ENCODE data around the gene SULF2.

Gene SULF2

GRCh38 chr20:47708953-47709833 lies 76.1 kb downstream of the SULF2 start:
- no peak for DNase-seq

GRCh38 chr20:47708140-47708807 lies 77.0 kb downstream of the SULF2 start:
- DNase-seq: no peak

- DNase-seq: no peak
Measured at GRCh38 chr20:47706345-47706744, 78.9 kb downstream of the SULF2 start.

DNA sequence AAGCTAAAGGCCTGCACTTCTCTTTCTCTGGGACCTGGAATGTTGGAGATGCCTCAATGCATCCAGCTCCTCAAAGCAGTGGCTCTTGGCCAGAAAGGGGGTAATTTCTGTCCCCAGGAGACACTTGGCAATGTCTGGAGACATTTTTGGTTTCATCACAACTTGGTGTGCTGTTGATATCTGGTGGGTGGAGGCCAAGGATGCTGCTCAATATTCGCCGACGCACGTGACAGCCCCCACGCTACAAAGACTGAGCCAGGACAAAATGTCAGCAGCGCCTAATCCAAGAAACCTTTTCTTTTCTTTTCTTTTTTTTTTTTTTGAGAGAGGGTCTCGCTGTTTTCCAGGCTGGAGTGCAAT lies 79.8 kb downstream of the SULF2 start:
- DNase-seq: no peak

GRCh38 chr20:47704746-47705496 lies 80.4 kb downstream of the SULF2 start:
- DNase-seq: peak; percentile 13

GRCh38 chr20:47703748-47704147 lies 81.5 kb downstream of the SULF2 start:
- DNase-seq: no peak

DNA sequence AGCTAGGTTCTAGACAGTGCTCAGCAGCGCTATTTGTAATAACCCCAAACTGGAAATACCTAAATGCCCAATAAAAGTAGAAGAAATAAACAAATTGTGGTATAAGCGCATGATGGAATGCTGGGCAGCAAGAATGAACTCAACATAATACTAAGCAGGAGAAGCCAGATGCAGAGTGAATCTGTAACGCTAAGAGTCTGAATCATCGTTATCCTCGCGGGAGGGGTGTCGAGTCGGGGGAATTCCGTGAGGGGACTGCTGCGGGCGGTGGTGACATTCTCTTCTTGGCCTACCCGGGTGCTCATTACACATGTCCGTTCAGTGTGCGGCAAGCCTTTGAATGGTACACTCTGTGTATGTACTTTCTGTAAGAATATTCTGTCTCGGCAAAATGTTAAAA lies 83.7 kb downstream of the SULF2 start:
- DNase-seq: no peak

GRCh38 chr20:47700327-47700726 lies 85.0 kb downstream of the SULF2 start:
- no peak for DNase-seq

DNA sequence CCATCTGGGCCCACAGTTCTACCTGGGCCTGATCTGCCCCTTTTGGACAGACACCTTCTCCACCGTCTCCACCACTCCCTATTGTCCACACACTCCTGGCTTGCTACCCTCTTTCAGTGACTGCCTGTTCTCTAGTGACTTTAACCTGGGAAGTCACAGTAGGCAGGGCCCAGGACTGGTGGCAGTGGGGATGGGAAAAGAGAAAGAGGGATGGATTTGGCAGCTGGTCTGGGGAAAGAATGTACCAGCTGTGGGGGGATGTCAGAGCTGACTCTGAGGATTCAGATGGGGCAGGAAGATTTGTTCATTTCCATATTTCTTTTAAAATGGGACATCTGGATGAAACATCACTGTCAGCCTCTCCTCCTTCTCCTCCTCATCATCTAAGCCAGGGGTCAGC lies 85.5 kb downstream of the SULF2 start:
- no peak for DNase-seq

DNA sequence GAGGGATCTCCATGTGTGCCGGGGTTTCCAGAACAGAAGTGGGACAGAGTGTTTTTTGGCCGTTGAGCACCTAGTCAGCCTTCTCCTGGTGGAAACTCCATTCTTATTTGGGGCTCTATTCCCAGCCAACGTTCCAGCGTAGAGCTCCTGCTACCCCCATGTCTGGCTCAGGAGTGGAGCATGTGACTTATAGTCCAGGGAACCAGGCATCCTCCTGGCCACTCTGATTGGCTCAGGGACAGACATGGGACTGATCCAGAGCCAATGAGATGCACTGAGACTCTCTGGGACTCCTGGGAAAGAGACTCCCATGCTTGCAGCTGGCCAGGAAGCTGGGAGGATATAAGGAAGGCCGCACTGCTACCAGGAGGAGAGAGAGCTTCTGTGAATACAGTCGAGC lies 87.1 kb downstream of the SULF2 start:
- DNase-seq: no peak

DNA sequence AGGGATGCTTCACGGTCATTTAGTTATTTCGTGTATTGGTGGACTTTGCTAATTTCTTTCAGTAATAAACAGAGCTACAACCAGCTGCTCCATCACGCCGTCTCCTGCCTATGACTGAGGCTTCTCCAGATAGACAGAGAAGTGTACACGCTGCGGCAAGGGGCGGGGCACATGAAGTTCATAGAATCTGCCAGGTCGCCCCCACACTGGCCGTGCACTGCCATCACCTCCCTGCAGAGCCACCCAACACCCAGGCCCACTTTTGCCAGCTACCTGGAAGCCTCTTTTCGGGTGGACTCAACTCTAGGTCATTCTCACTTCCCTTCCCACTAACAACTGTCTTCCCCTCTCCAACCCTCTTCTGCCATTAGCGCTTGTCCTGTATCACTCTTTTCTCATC lies 88.4 kb downstream of the SULF2 start:
- no peak for DNase-seq

GRCh38 chr20:47694021-47694818 lies 91.1 kb downstream of the SULF2 start:
- no peak for DNase-seq

- no peak for DNase-seq
Measured at GRCh38 chr20:47691625-47692024, 93.7 kb downstream of the SULF2 start.

GRCh38 chr20:47689731-47690130 lies 95.5 kb downstream of the SULF2 start:
- no peak for DNase-seq

DNA sequence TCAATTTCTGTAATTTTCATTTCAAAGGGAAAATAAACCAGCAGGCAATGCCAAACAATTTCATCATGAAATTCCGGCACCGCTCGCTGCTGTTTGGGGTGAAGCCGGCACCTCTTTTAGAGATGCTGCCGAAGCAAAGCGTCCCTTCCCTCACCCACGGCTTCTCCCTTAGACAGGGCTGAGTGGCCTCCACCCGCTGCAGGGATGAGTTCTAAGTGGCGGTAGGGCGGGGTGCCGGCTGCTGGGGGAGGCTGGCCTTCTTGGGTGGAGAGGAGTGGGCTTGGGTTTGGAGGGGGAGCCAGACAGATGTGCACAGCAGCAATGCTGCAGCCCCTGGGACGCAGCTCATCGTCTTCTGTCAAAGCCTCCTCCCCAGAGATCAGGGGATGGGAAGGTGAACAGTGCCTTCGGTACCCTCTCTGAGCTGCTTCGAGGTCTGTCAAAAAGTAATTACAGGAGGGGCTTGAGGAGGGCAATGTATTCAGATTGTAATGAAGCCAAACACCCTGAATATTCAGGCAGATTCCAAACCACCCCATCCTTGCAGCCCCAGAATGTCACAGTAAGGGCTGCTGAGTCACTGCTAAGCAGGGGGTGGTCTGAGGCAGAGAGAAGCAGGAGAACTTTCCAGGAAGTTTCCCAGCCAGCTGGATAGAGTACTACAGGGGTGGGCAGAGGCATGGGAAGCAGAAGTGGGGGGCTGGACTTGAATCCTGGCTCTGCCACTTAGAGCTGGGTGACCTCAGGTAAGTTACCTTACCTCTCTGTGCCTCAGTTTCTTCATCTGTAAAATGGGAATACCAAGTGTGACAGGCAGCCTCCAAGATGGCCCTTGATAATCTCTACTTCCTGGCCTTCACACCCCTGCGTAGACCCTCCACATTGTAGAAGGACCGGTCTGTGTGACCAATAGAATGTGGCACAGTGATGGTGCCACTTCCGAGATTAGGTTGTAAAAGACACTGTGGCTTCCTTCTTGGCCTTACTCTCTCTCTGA lies 96.6 kb downstream of the SULF2 start:
- no peak for DNase-seq

- DNase-seq: no peak
Measured at GRCh38 chr20:47687095-47687987, 97.9 kb downstream of the SULF2 start.

DNA sequence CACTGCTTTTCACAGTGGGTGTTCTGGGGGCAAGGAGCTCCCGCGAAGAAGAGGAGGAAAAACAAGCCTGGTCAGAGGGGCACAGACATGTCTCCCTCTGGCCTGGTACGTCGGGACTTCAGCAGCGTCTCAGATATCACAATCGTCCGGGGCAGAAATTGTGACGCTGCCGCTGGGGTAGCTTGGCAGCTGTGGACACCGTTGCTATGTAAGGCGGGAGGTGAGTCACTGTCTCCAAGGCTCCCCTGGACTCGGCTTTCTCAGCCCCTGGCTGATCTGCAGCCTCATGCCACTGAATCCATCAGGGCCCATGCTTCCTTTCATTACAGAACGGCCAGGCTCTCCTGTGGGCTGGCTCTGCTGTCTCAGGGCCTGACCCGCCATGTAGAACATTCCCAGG lies 98.7 kb downstream of the SULF2 start:
- DNase-seq: no peak

DNA sequence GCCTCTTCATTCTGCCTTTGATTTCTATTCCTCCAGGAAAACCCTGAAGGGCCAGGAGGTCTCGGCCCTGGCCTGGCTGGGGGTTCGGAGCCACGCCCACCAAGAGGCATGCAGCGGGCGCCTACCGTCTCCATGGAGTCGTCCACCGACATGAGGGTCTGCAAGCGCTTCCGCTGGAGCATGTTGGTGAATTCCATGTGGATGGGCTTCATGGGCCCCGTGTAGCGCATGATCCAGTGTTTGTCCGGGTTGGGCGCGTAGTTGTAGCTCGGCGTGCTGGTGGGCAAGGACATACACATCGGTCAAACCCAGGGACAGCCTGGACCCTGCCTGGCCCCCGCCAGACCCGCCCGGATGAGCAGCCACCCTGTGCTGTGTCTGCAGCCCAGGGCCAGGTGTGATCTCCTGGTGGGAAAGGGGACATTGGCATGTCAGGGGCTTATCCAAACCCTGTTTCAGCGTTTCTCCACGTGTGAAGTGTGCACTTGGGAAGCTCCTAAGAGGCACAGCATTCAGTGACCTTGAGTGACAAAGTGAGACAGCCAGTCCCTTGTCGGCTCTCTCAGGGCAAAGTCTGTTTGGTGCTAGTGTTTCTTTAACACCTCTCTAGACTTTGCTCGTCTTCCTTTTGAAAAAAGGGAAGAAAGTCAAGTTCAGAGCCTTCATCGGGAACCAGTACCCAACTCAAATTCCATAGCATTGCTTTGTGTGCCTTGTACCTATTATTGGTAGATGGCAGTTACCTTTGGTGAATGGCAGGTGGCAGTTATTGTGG lies 100.8 kb downstream of the SULF2 start:
- DNase-seq: no peak

DNA sequence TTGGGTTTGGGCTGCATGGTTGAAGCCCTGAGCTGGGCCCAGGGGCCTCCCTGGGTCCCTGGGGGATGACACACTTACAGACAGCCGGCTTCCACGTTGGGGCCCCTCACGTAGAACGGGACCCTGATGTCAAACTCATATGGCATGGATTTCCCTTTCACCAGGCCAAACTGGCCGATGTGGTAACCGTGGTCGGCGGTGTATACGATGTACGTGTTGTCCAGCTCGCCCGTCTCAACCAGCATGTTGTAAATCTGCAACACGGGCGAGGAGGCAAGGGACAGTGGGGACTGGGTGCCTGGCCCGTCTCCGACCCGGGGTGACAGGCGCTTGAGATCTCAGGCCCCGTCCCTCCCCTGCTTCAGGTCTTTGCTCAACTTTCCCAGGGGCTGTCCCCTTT lies 102.4 kb downstream of the SULF2 start:
- DNase-seq: no peak

Measured in NCI-H1694 (cell line).